CD8-positive, alpha-beta memory T cell (primary cell): ENCODE measurements around the gene TRIM67. TPM values are rescaled to one million over a fixed set of nuclear protein-coding genes. Genes with fewer than 3 reads are reported as not detected.

Source experiments
- CTCF ChIA-PET: fragments of 350-600 bp; sonication (Branson Sonifier 250); formaldehyde crosslinking; loops from one replicate; lab custom pipeline; 2021; ENCODE audit warnings: antibody characterized with exemption; lab: Charles Lee
- POLR2A ChIA-PET: fragments of 350-600 bp; sonication (Branson Sonifier 250); formaldehyde crosslinking; loops from one replicate; lab custom pipeline; 2021; ENCODE audit warnings: antibody characterized with exemption; lab: Charles Lee
- DNase-seq, 5 donors: peaks; one replicate each; pipeline versions ENCODE4 v3.0.0 to v3.0.0-alpha.2; 2020 to 2022; ENCODE audit warnings: mixed read lengths in 1 of 5
- H3K27ac ChIP-seq: one replicate; pipeline ENCODE4 v1.7.0; 2013; ENCODE audit warnings: low read depth, mild to moderate bottlenecking, low read length, moderate library complexity
- H3K27me3 ChIP-seq: 2 replicates; pipeline ENCODE4 v1.7.0; 2013; ENCODE audit warnings: low read length, mild to moderate bottlenecking; ENCODE audit not compliant: insufficient read depth, poor library complexity, severe bottlenecking
- H3K36me3 ChIP-seq: 2 replicates; pipeline ENCODE4 v1.7.0; 2013; ENCODE audit warnings: mild to moderate bottlenecking, low read length, moderate library complexity; ENCODE audit not compliant: insufficient read depth
- H3K4me1 ChIP-seq: 2 replicates; pipeline ENCODE4 v1.7.0; 2013; ENCODE audit warnings: mild to moderate bottlenecking, low read length, moderate library complexity; ENCODE audit not compliant: insufficient read depth
- H3K4me3 ChIP-seq: 2 replicates; pipeline ENCODE4 v1.7.0; 2013; ENCODE audit warnings: mild to moderate bottlenecking, low read length
- H3K9me3 ChIP-seq: 2 replicates; pipeline ENCODE4 v1.7.0; 2013; ENCODE audit warnings: mild to moderate bottlenecking, low read length
- H3K27ac Mint-ChIP-seq, 8 donors: one replicate each; pipeline ENCODE4 v1.8.0; 2020 to 2021; ENCODE audit warnings: mixed read lengths in 8 of 8, mild to moderate bottlenecking in 6 of 8, inconsistent platforms in 3 of 8, moderate library complexity in 3 of 8
- H3K27me3 Mint-ChIP-seq, 2 donors: one replicate each; pipeline ENCODE4 v1.8.0; 2020 to 2021; ENCODE audit warnings: mixed read lengths in 2 of 2, mild to moderate bottlenecking in 1 of 2, moderate library complexity in 1 of 2
- H3K36me3 Mint-ChIP-seq, 3 donors: one replicate each; pipeline ENCODE4 v1.8.0; 2020 to 2021; ENCODE audit warnings: mixed read lengths in 3 of 3, inconsistent platforms in 1 of 3, mild to moderate bottlenecking in 1 of 3
- H3K4me1 Mint-ChIP-seq, 3 donors: one replicate each; pipeline ENCODE4 v1.8.0; 2020 to 2021; ENCODE audit warnings: mixed read lengths in 3 of 3, inconsistent platforms in 1 of 3, mild to moderate bottlenecking in 1 of 3
- H3K4me3 Mint-ChIP-seq, 7 donors: one replicate each; pipeline ENCODE4 v1.8.0; 2020 to 2021; ENCODE audit warnings: mixed read lengths in 7 of 7, mild to moderate bottlenecking in 6 of 7, moderate library complexity in 4 of 7, inconsistent platforms in 2 of 7
- H3K9me3 Mint-ChIP-seq, 5 donors: one replicate each; pipeline ENCODE4 v1.8.0; 2020 to 2022; ENCODE audit warnings: mixed read lengths in 5 of 5, mild to moderate bottlenecking in 3 of 5, moderate library complexity in 2 of 5, inconsistent platforms in 1 of 5
- polyA plus RNA-seq: library from polyadenylated mRNA; unstranded; fragments of 300-500 nt; fragmentation: Illumina TruSeq; gene quantifications from one replicate; pipeline ENCODE4 v1.2.3, GENCODE V29; 2021
- total RNA-seq, 2 experiments: library from RNA; stranded (reverse); gene quantifications; one replicate each; pipeline ENCODE4 v1.2.3, GENCODE V29; 2021

TRIM67 gene
- total and polyA plus RNA-seq, 3 experiments from 2014 or later, result not detected

- peaks cover 60 to 78% (median 73%) of the 10 kb centered on the region in 3 donors for H3K4me1 Mint-ChIP-seq
- Histone ChIP-seq H3K4me1 (peaks cover 51% of the 10 kb centered on the region), H3K36me3 (peaks cover 19% of the 10 kb centered on the region), H3K27ac (no peak overlapping the region), H3K27me3 (no peaks in the 10 kb centered on the region), H3K4me3 (no peak overlapping the region), H3K9me3 (no peaks in the 10 kb centered on the region)
- H3K9me3 Mint-ChIP-seq, result no peaks in the 10 kb centered on the region
- ChIA-PET POLR2A (no interaction called here), CTCF (no interaction called here)
- peaks cover 0 to 4% of the 10 kb centered on the region in 2 donors for H3K27me3 Mint-ChIP-seq
- DNase-seq, result no peak
- peak overlapping the region in 5 of 7 donors; percentile 13 to 100 (median 40) for H3K4me3 Mint-ChIP-seq
- H3K27ac Mint-ChIP-seq, result no peak overlapping the region
- H3K36me3 Mint-ChIP-seq, result peaks cover 8 to 64% (median 22%) of the 10 kb centered on the region in 3 donors
These were observed 76.4 kb downstream of the TRIM67 start for GRCh38 chr1:231238298-231238697.

DNA sequence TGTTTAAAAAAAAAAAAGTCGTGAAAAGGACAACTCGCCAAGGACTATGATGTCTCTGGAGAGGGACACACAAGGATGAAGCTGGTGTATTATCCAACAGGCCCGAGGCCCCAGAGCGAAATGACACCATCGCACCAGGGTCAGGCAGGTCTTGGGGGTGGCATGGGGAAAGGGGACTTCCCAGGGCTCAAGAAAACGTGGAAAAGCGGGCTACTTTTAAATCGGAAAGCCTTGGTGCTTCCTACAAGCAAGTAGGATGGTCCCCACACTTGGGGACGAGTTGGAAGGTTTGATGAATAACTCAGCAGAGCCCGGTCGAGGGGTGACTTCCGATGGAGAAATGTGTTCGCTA is 78.6 kb downstream of the TRIM67 start:
- peaks cover 0 to 4% of the 10 kb centered on the region in 2 donors for H3K27me3 Mint-ChIP-seq
- peak overlapping the region; percentile 91 to 100 (median 97) for H3K4me3 Mint-ChIP-seq
- peak overlapping the region; percentile 95 to 100 (median 96) for H3K27ac Mint-ChIP-seq
- peak overlapping the region; percentile 100 for H3K4me3 ChIP-seq
- H3K9me3 ChIP-seq, result no peaks in the 10 kb centered on the region
- ChIA-PET POLR2A (no interaction called here), CTCF (no interaction called here)
- H3K27ac ChIP-seq, result peak overlapping the region; percentile 88
- H3K36me3 ChIP-seq, result peaks cover 19% of the 10 kb centered on the region
- H3K27me3 ChIP-seq, result no peaks in the 10 kb centered on the region
- no peak for DNase-seq
- H3K9me3 Mint-ChIP-seq, result no peaks in the 10 kb centered on the region
- peaks cover 8 to 60% (median 22%) of the 10 kb centered on the region in 3 donors for H3K36me3 Mint-ChIP-seq
- peaks cover 63 to 83% (median 83%) of the 10 kb centered on the region in 3 donors for H3K4me1 Mint-ChIP-seq
- peaks cover 54% of the 10 kb centered on the region for H3K4me1 ChIP-seq

GRCh38 chr1:231240883-231241735 is 79.3 kb downstream of the TRIM67 start, which contains the start of gene GNPAT:
Gene GNPAT (plus strand): TSS chr1:231241212. CDS start chr1:231241379, 167 bp downstream.
- no peaks in the 10 kb centered on the region for H3K27me3 ChIP-seq
- Mint-ChIP-seq H3K27me3 (peaks cover 0 to 4% of the 10 kb centered on the region in 2 donors), H3K27ac (peak within 1 kb of the TSS; percentile 95 to 100 (median 96)), H3K36me3 (peaks cover 8 to 58% (median 20%) of the 10 kb centered on the region in 3 donors), H3K9me3 (no peaks in the 10 kb centered on the region), H3K4me3 (peak within 1 kb of the TSS; percentile 91 to 100 (median 97)), H3K4me1 (peaks cover 63 to 83% (median 81%) of the 10 kb centered on the region in 3 donors)
- peak; percentile 89 to 93 (median 91) for DNase-seq
- peaks cover 18% of the 10 kb centered on the region for H3K36me3 ChIP-seq
- peaks cover 54% of the 10 kb centered on the region for H3K4me1 ChIP-seq
- H3K4me3 ChIP-seq, result peak within 1 kb of the TSS; percentile 100
- ChIA-PET POLR2A (interaction anchor here (1.1 to 1.7 kb wide), 2 partner anchors 9 to 97 kb away, joined by 3 to 12 read pairs; partner anchors contain the start of genes EXOC8 and SPRTN), CTCF (interaction anchor here (0.9 kb wide), 1 partner anchor 598 kb away, joined by 3 read pairs; no protein-coding TSS in a partner anchor)
- H3K27ac ChIP-seq, result peak within 1 kb of the TSS; percentile 88
- H3K9me3 ChIP-seq, result no peaks in the 10 kb centered on the region

DNA sequence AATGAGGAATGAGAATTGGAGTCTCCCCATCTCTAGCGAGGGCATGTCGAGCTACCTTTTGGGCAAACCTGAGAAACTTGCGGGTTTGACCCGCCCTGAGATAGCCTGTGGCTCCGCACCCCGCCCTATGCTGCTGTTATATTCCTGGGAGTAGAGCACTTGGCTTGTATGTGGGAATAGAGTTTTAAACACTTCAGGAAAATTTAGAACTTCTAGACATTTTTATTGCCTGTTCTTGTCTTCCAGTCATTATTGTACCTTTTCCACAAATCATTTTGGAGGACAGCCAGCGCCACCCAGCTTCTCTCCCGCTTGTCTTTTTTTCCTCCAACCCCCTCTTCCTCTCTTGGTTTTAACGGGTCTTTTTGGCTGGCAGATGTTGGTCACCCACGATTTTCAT is 79.9 kb downstream of the TRIM67 start:
- Histone ChIP-seq H3K4me1 (peaks cover 47% of the 10 kb centered on the region), H3K9me3 (no peaks in the 10 kb centered on the region), H3K36me3 (peaks cover 14% of the 10 kb centered on the region), H3K4me3 (peak overlapping the region; percentile 100), H3K27ac (peak overlapping the region; percentile 88), H3K27me3 (no peaks in the 10 kb centered on the region)
- Mint-ChIP-seq H3K36me3 (peaks cover 8 to 55% (median 17%) of the 10 kb centered on the region in 3 donors), H3K9me3 (no peaks in the 10 kb centered on the region), H3K4me1 (peaks cover 61 to 79% (median 79%) of the 10 kb centered on the region in 3 donors), H3K27me3 (peaks cover 0 to 4% of the 10 kb centered on the region in 2 donors), H3K4me3 (peak overlapping the region; percentile 91 to 100 (median 97)), H3K27ac (peak overlapping the region; percentile 95 to 100 (median 96))
- peak in 1 of 5 donors; percentile 6 for DNase-seq
- ChIA-PET CTCF (interaction anchor here (0.9 kb wide), 2 partner anchors 97 to 599 kb away, joined by 3 read pairs; no protein-coding TSS in a partner anchor), POLR2A (interaction anchor here (1.1 to 1.7 kb wide), 2 partner anchors 8 to 96 kb away, joined by 3 to 12 read pairs; partner anchors contain the start of genes EXOC8 and SPRTN)

DNA sequence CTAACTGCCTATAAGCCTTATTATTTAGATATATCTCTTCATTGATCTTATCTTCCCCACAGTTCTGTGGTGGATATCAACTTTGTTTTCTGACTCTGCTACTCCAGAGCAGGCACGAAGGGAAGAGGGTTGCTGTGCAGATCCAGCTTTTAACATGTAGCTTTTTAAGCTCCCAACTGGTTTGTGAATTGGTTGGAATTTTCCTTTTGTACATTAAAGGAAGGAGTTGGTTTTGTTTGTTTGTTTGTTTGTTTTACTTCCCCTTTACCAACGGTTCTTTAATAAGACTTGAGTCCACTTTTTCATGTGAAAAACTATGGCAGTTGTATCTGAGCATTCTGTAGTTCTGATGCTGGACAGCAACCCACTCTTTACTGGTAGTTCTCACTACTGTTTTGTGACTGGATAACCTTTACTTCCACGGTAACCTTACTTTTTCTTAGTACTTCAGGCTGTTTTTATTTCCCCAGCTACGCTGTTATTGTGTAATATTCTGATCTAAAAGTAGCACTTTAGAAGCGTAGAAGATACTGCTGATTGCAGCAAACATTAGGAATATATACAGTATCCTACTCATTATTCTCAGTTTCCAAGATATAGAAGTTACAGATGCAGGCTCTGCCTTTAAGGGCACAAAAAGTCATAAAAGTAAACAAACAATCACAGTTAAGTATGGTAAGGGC is 80.8 kb downstream of the TRIM67 start:
- H3K4me3 Mint-ChIP-seq, result peak overlapping the region; percentile 91 to 100 (median 97)

GRCh38 chr1:231248778-231249177 is 86.9 kb downstream of the TRIM67 start:
- Mint-ChIP-seq H3K27me3 (no peaks in the 10 kb centered on the region), H3K4me1 (peaks cover 37 to 58% (median 50%) of the 10 kb centered on the region in 3 donors), H3K36me3 (peaks cover 0 to 57% (median 19%) of the 10 kb centered on the region in 3 donors), H3K9me3 (no peaks in the 10 kb centered on the region), H3K27ac (no peak overlapping the region), H3K4me3 (no peak overlapping the region)
- Histone ChIP-seq H3K27ac (no peak overlapping the region), H3K27me3 (no peaks in the 10 kb centered on the region), H3K36me3 (peaks cover 21% of the 10 kb centered on the region), H3K9me3 (no peaks in the 10 kb centered on the region), H3K4me3 (no peak overlapping the region), H3K4me1 (peaks cover 7% of the 10 kb centered on the region)
- POLR2A ChIA-PET, result no interaction called here
- DNase-seq, result no peak
- CTCF ChIA-PET, result no interaction called here

More for the DNA sequence above, 80.8 kb downstream of the TRIM67 start:
- H3K9me3 ChIP-seq, result no peaks in the 10 kb centered on the region
- H3K27me3 ChIP-seq, result no peaks in the 10 kb centered on the region
- ChIA-PET POLR2A (interaction anchor here (1.1 to 1.7 kb wide), 2 partner anchors 8 to 95 kb away, joined by 3 to 12 read pairs; partner anchors contain the start of genes EXOC8 and SPRTN), CTCF (interaction anchor here (0.9 kb wide), 1 partner anchor 96 kb away, joined by 3 read pairs; no protein-coding TSS in a partner anchor)
- H3K4me3 ChIP-seq, result no peak overlapping the region
- peaks cover 0 to 4% of the 10 kb centered on the region in 2 donors for H3K27me3 Mint-ChIP-seq
- peaks cover 8 to 54% (median 13%) of the 10 kb centered on the region in 3 donors for H3K36me3 Mint-ChIP-seq
- H3K27ac ChIP-seq, result no peak overlapping the region
- H3K27ac Mint-ChIP-seq, result peak overlapping the region in 6 of 8 donors; percentile 39 to 98 (median 96)
- H3K9me3 Mint-ChIP-seq, result no peaks in the 10 kb centered on the region
- peaks cover 5% of the 10 kb centered on the region for H3K36me3 ChIP-seq
- peaks cover 42% of the 10 kb centered on the region for H3K4me1 ChIP-seq
- no peak for DNase-seq
- peaks cover 60 to 78% (median 76%) of the 10 kb centered on the region in 3 donors for H3K4me1 Mint-ChIP-seq

- H3K4me3 ChIP-seq, result no peak overlapping the region
- Mint-ChIP-seq H3K4me1 (peaks cover 21 to 35% (median 25%) of the 10 kb centered on the region in 3 donors), H3K9me3 (no peaks in the 10 kb centered on the region), H3K4me3 (no peak overlapping the region), H3K27ac (peak overlapping the region in 1 of 8 donors; percentile 52), H3K27me3 (no peaks in the 10 kb centered on the region), H3K36me3 (peaks cover 18 to 70% (median 33%) of the 10 kb centered on the region in 3 donors)
- no peak overlapping the region for H3K27ac ChIP-seq
- no peaks in the 10 kb centered on the region for H3K27me3 ChIP-seq
- ChIA-PET CTCF (no interaction called here), POLR2A (no interaction called here)
- no peak for DNase-seq
- peaks cover 28% of the 10 kb centered on the region for H3K36me3 ChIP-seq
- H3K4me1 ChIP-seq, result no peaks in the 10 kb centered on the region
- no peaks in the 10 kb centered on the region for H3K9me3 ChIP-seq
These were observed 90.5 kb downstream of the TRIM67 start for GRCh38 chr1:231252336-231252735.
